OCI-LY7 (cell line): ENCODE measurements around the gene VWC2L.

Experiments used
- EZH2phosphoT487 ChIP-seq: fragments of 200-600 bp; sonication (generic); IDR thresholded peaks from 2 replicates; pipeline ENCODE4 v1.6.1; 2018; ENCODE audit warnings: low read depth, borderline replicate concordance, mild to moderate bottlenecking, mixed run types, antibody characterized with exemption, low read length, moderate library complexity, mixed read lengths
- TF ChIP-seq, protein P1 (sequence below): fragments of 200-600 bp; sonication (generic); conservative IDR thresholded peaks from 2 replicates; pipeline ENCODE4 v1.5.1; 2014; ENCODE audit warnings: mild to moderate bottlenecking, antibody characterized with exemption, low read length, moderate library complexity, mixed read lengths

DNA sequence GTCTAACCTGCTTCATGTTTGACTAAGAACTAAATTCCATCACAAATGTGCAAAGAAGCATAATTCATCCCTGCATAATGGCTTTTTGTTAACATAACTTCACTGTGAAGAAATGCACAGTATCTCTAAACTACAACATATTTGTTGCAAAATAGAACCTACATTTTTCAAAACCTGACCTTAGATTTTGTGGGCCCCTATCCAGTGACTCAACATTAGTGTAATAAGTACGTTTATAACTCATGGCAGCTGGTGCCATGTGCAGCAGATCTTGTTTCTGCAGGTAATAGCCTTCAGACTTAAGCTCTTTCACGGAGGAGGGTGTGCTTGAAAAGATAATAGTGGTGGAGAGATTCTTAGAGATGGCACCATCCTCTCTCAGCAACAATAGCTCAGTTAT, 28.6 kb upstream of the VWC2L start:
- TF ChIP-seq, protein P1, sequence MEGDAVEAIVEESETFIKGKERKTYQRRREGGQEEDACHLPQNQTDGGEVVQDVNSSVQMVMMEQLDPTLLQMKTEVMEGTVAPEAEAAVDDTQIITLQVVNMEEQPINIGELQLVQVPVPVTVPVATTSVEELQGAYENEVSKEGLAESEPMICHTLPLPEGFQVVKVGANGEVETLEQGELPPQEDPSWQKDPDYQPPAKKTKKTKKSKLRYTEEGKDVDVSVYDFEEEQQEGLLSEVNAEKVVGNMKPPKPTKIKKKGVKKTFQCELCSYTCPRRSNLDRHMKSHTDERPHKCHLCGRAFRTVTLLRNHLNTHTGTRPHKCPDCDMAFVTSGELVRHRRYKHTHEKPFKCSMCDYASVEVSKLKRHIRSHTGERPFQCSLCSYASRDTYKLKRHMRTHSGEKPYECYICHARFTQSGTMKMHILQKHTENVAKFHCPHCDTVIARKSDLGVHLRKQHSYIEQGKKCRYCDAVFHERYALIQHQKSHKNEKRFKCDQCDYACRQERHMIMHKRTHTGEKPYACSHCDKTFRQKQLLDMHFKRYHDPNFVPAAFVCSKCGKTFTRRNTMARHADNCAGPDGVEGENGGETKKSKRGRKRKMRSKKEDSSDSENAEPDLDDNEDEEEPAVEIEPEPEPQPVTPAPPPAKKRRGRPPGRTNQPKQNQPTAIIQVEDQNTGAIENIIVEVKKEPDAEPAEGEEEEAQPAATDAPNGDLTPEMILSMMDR: no peak
- TF ChIP-seq EZH2phosphoT487: no peak
